Hindlimb muscle (tissue), 1 donor: ENCODE measurements around the gene LIN9. TPM values are rescaled to one million over a fixed set of nuclear protein-coding genes. Genes with fewer than 3 reads are reported as not detected.
"Not testable (repeated sequence)": the region's sequence is repeated elsewhere in the genome, so short reads cannot be mapped to it uniquely, and the experiment has no call there.

Experiments used
- DNase-seq: peaks from one replicate; pipeline ENCODE4 v3.0.0-alpha.2; 2013
- polyA plus RNA-seq: library from polyadenylated mRNA; unstranded; fragments of 120-200 nt; gene quantifications from one replicate; pipeline ENCODE4 v1.2.1, GENCODE V29; 2013; ENCODE audit not compliant: insufficient read length

LIN9 gene
- polyA plus RNA-seq, 1 donor, result 7.0 TPM

GRCh38 chr1:226210571-226211176 lies 98.3 kb downstream of the LIN9 start:
- DNase-seq, result no peak

- DNase-seq, result no peak
Measured at GRCh38 chr1:226209307-226210059, 99.5 kb downstream of the LIN9 start.

GRCh38 chr1:226207048-226207447 lies 101.9 kb downstream of the LIN9 start:
- no peak for DNase-seq

- DNase-seq, result no peak
Measured at GRCh38 chr1:226204198-226204597, 104.8 kb downstream of the LIN9 start.

GRCh38 chr1:226203655-226204054 lies 105.3 kb downstream of the LIN9 start:
- no peak for DNase-seq

- DNase-seq, result no peak
Measured at GRCh38 chr1:226203240-226203639, 105.7 kb downstream of the LIN9 start.

GRCh38 chr1:226202666-226203065 lies 106.3 kb downstream of the LIN9 start:
- DNase-seq, result not testable (repeated sequence)

- DNase-seq, result no peak
Measured at GRCh38 chr1:226202246-226202645, 106.7 kb downstream of the LIN9 start.

- DNase-seq, result no peak
Measured at GRCh38 chr1:226201029-226201593, 107.9 kb downstream of the LIN9 start.

- DNase-seq, result no peak
Measured at GRCh38 chr1:226199971-226200370, 109.0 kb downstream of the LIN9 start.

GRCh38 chr1:226195144-226195543 lies 113.8 kb downstream of the LIN9 start:
- DNase-seq, result no peak

- DNase-seq, result no peak
Measured at GRCh38 chr1:226187380-226187779, 121.6 kb downstream of the LIN9 start.

GRCh38 chr1:226187019-226187322 lies 122.0 kb downstream of the LIN9 start:
- no peak for DNase-seq

- peak; percentile 93 for DNase-seq
Measured at GRCh38 chr1:226186124-226187018, 122.6 kb downstream of the LIN9 start, which contains the start of gene ACBD3. ACBD3 (minus strand) TSS chr1:226186741; CDS start chr1:226186675, 66 bp downstream.

GRCh38 chr1:226185141-226186036 lies 123.6 kb downstream of the LIN9 start:
- DNase-seq, result peak; percentile 11

- DNase-seq, result peak; percentile 23
Measured at GRCh38 chr1:226181996-226182714, 126.8 kb downstream of the LIN9 start.

Other genes starting within 250 kb of the LIN9 start
- gene H3-3A, start 246.4 kb downstream of the LIN9 start, polyA plus RNA-seq, result 589 TPM
- gene ACBD3, start 122.4 kb downstream of the LIN9 start, polyA plus RNA-seq, result 49.8 TPM
- 0.62 TPM for gene MIXL1, start 85.5 kb downstream of the LIN9 start, polyA plus RNA-seq
- 100 TPM for gene PARP1, start 98.9 kb upstream of the LIN9 start, polyA plus RNA-seq
- gene STUM, start 239.6 kb upstream of the LIN9 start, polyA plus RNA-seq, result 20.5 TPM